Measurements from ENCODE around the gene NXF1.

- TF ChIP-seq GABPA (IDR thresholded peaks at IDR 0.05; ENCODE audit: low read depth) (no peak), EP300 (IDR thresholded peaks at IDR 0.05; ENCODE audit: borderline replicate concordance in 1 of 2, low read depth in 1 of 2, low read length in 1 of 2) (no peak), SIN3A (IDR thresholded peaks at IDR 0.05; ENCODE audit: borderline replicate concordance, low read depth, low read length) (no peak), RXRA (IDR thresholded peaks at IDR 0.05; ENCODE audit: borderline replicate concordance, low read depth) (no peak), SMC3 (IDR thresholded peaks at IDR 0.05; ENCODE audit: low read depth, low read length) (no peak), RAD21 (IDR thresholded peaks at IDR 0.05; ENCODE audit: low read length) (no peak), CHD2 (IDR thresholded peaks at IDR 0.05; ENCODE audit: low read length, partially characterized antibody) (no peak)
- TF ChIP-seq, protein P1, sequence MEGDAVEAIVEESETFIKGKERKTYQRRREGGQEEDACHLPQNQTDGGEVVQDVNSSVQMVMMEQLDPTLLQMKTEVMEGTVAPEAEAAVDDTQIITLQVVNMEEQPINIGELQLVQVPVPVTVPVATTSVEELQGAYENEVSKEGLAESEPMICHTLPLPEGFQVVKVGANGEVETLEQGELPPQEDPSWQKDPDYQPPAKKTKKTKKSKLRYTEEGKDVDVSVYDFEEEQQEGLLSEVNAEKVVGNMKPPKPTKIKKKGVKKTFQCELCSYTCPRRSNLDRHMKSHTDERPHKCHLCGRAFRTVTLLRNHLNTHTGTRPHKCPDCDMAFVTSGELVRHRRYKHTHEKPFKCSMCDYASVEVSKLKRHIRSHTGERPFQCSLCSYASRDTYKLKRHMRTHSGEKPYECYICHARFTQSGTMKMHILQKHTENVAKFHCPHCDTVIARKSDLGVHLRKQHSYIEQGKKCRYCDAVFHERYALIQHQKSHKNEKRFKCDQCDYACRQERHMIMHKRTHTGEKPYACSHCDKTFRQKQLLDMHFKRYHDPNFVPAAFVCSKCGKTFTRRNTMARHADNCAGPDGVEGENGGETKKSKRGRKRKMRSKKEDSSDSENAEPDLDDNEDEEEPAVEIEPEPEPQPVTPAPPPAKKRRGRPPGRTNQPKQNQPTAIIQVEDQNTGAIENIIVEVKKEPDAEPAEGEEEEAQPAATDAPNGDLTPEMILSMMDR (IDR thresholded peaks at IDR 0.05): no peak
Measured at GRCh38 chr11:62835336-62835735, 30.1 kb upstream of the NXF1 start.

Measured in SK-N-SH (cell line).